Measurements from ENCODE around the gene MAP6. TPM values are rescaled to one million over a fixed set of nuclear protein-coding genes. Genes with fewer than 3 reads are reported as not detected.

Gene MAP6
- total and polyA plus RNA-seq, 7 donors, result 0.60 to 24.9 (median 8.7) TPM; not detected in 1

GRCh38 chr11:75566763-75567279, 102.0 kb downstream of the MAP6 start:
- DNase-seq, result no peak
- intact Hi-C loops (cut with DNase I), result no loop called here
- Histone ChIP-seq H3K36me3 (peaks cover 34 to 60% (median 55%) of the 10 kb centered on the region in 4 donors), H3K27me3 (no peaks in the 10 kb centered on the region), H3K27ac (peak overlapping the region in 3 of 4 donors; percentile 98 to 100 (median 100)), H3K9me3 (no peaks in the 10 kb centered on the region), H3K4me3 (no peak overlapping the region), H3K4me1 (peaks cover 0 to 73% (median 63%) of the 10 kb centered on the region in 4 donors)
- TF ChIP-seq, protein P1, sequence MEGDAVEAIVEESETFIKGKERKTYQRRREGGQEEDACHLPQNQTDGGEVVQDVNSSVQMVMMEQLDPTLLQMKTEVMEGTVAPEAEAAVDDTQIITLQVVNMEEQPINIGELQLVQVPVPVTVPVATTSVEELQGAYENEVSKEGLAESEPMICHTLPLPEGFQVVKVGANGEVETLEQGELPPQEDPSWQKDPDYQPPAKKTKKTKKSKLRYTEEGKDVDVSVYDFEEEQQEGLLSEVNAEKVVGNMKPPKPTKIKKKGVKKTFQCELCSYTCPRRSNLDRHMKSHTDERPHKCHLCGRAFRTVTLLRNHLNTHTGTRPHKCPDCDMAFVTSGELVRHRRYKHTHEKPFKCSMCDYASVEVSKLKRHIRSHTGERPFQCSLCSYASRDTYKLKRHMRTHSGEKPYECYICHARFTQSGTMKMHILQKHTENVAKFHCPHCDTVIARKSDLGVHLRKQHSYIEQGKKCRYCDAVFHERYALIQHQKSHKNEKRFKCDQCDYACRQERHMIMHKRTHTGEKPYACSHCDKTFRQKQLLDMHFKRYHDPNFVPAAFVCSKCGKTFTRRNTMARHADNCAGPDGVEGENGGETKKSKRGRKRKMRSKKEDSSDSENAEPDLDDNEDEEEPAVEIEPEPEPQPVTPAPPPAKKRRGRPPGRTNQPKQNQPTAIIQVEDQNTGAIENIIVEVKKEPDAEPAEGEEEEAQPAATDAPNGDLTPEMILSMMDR (IDR thresholded peaks at IDR 0.05), result no peak
- TF ChIP-seq POLR2AphosphoS5 (IDR thresholded peaks at IDR 0.05) (no peak), EP300 (IDR thresholded peaks at IDR 0.05) (no peak), POLR2A (IDR thresholded peaks at IDR 0.05) (no peak)
- WGBS, 2 donors, result 94 to 96% methylated on average over 34 of the region's 34 CpGs

GRCh38 chr11:75565916-75566762, 102.7 kb downstream of the MAP6 start:
- intact Hi-C loops (cut with DNase I), result no loop called here
- no peaks in the 10 kb centered on the region for H3K27me3 ChIP-seq
- H3K9me3 ChIP-seq, result no peaks in the 10 kb centered on the region
- no peak for TF ChIP-seq EP300 (IDR thresholded peaks at IDR 0.05)
- no peak for TF ChIP-seq POLR2AphosphoS5 (IDR thresholded peaks at IDR 0.05)
- no peak for TF ChIP-seq POLR2A (IDR thresholded peaks at IDR 0.05)
- no peak for DNase-seq
- peak overlapping the region in 1 of 4 donors; percentile 9 for H3K4me3 ChIP-seq
- peak overlapping the region; percentile 98 to 100 (median 100) for H3K27ac ChIP-seq
- 86 to 93% methylated on average over 43 of the region's 43 CpGs for WGBS, 2 donors
- peaks cover 34 to 53% (median 48%) of the 10 kb centered on the region in 4 donors for H3K36me3 ChIP-seq
- peaks cover 0 to 80% (median 70%) of the 10 kb centered on the region in 4 donors for H3K4me1 ChIP-seq

- peak; percentile 88 for DNase-seq
- peak overlapping the region; percentile 98 to 100 (median 100) for H3K27ac ChIP-seq
- H3K4me1 ChIP-seq, result peaks cover 0 to 83% (median 73%) of the 10 kb centered on the region in 4 donors
- 57 to 68% methylated on average over 5 of the region's 5 CpGs for WGBS, 2 donors
- intact Hi-C loops (cut with DNase I), result no loop called here
- peak overlapping the region in 2 of 4 donors; percentile 9 to 84 for H3K4me3 ChIP-seq
- H3K9me3 ChIP-seq, result no peaks in the 10 kb centered on the region
- H3K36me3 ChIP-seq, result peaks cover 27 to 45% (median 40%) of the 10 kb centered on the region in 4 donors
- peak in 2 of 4 donors; percentile 20 to 51 for TF ChIP-seq POLR2AphosphoS5 (IDR thresholded peaks at IDR 0.05)
- TF ChIP-seq, protein P1 (IDR thresholded peaks at IDR 0.05), result no peak
- no peak for TF ChIP-seq EP300 (IDR thresholded peaks at IDR 0.05)
- H3K27me3 ChIP-seq, result no peaks in the 10 kb centered on the region
These were observed 103.5 kb downstream of the MAP6 start for GRCh38 chr11:75565221-75565814.

DNA sequence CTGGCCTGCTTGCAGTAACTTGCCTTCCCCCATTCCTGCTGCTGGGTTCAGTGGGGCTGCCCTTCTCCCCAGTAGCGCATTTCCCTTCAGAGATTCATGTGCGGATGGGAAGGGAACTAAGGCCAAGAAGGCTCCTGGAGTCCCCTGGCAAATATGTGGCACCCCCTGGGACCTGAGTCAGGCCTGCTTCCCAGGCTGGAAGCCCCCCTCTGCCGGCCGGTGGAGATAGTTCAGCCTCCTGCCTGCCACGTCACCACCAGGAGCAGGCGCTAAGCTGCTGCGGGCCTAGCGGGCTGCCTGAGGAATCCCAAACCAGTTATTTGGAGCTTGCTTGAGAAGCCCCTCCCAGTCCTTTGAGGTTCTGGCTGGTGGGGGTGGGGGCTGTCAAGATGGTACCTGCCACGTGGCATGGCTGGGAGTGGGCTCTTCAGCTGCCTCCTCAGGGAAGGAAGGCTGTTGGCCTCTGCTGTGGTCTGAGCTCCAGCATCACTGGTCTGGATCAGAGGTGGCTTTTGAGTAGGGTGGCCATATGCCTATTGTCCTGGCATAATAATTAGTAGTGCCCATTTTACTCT, 104.8 kb downstream of the MAP6 start:
- peaks cover 14 to 32% (median 28%) of the 10 kb centered on the region in 4 donors for H3K36me3 ChIP-seq
- WGBS, 2 donors, result 66 to 78% methylated on average over 9 of the region's 9 CpGs
- H3K27me3 ChIP-seq, result no peaks in the 10 kb centered on the region
- H3K9me3 ChIP-seq, result no peaks in the 10 kb centered on the region
- peak overlapping the region; percentile 98 to 100 (median 100) for H3K27ac ChIP-seq
- H3K4me3 ChIP-seq, result peak overlapping the region; percentile 80 to 91 (median 84)
- intact Hi-C loops (cut with DNase I), result no loop called here
- TF ChIP-seq POLR2AphosphoS5 (IDR thresholded peaks at IDR 0.05) (peak in 2 of 4 donors; percentile 46 to 64), POLR2A (IDR thresholded peaks at IDR 0.05) (no peak), EP300 (IDR thresholded peaks at IDR 0.05) (no peak)
- TF ChIP-seq, protein P1 (IDR thresholded peaks at IDR 0.05), result peak in 3 of 4 experiments; percentile 38 to 74 (median 55)
- DNase-seq, result peak; percentile 90
- H3K4me1 ChIP-seq, result peaks cover 0 to 89% (median 83%) of the 10 kb centered on the region in 4 donors

Measured in sigmoid colon (tissue), 7 donors.